HG02571 (cell line): Measurements from ENCODE around the gene KANK3.
"Not testable (repeated sequence)": the region's sequence is repeated elsewhere in the genome, so short reads cannot be mapped to it uniquely, and the experiment has no call there.

Source experiments
- ATAC-seq: cut with Tn5 transposase; IDR thresholded peaks from one replicate; pipeline ENCODE4 v1.9.1; 2021; ENCODE audit warnings: mild to moderate bottlenecking, moderate library complexity; ENCODE audit not compliant: unreplicated experiment

Gene KANK3

DNA sequence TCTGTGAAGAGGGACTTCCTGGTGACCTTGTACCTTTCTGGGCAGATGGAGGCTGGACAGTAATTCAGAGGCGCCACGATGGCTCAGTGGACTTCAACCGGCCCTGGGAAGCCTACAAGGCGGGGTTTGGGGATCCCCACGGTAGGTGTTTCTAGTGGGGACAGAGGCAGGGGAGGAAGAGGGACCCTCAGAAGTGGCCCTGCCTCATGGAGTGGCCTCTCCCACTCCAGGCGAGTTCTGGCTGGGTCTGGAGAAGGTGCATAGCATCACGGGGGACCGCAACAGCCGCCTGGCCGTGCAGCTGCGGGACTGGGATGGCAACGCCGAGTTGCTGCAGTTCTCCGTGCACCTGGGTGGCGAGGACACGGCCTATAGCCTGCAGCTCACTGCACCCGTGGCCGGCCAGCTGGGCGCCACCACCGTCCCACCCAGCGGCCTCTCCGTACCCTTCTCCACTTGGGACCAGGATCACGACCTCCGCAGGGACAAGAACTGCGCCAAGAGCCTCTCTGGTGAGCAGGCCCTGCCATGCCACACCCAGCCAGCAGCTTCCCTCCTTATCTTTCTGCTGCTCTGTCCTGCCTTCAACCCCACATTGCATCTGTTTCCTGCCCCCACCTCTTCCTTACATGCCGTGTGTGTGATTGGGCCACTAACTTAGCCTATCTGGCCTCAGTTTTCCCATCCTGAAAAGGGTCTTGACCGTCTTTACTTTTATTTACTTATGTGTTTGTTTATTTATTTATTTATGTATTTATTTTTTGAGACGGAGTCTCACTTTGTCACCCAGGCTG is 28.1 kb upstream of the KANK3 start:
- ATAC-seq: no peak

GRCh38 chr19:8370176-8371010 is 27.3 kb upstream of the KANK3 start:
- no peak for ATAC-seq

GRCh38 chr19:8367327-8368001 is 24.4 kb upstream of the KANK3 start:
- ATAC-seq: no peak

GRCh38 chr19:8366961-8367326 is 23.9 kb upstream of the KANK3 start:
- no peak for ATAC-seq

- ATAC-seq: no peak
These were observed 23.1 kb upstream of the KANK3 start for GRCh38 chr19:8366121-8366581.

DNA sequence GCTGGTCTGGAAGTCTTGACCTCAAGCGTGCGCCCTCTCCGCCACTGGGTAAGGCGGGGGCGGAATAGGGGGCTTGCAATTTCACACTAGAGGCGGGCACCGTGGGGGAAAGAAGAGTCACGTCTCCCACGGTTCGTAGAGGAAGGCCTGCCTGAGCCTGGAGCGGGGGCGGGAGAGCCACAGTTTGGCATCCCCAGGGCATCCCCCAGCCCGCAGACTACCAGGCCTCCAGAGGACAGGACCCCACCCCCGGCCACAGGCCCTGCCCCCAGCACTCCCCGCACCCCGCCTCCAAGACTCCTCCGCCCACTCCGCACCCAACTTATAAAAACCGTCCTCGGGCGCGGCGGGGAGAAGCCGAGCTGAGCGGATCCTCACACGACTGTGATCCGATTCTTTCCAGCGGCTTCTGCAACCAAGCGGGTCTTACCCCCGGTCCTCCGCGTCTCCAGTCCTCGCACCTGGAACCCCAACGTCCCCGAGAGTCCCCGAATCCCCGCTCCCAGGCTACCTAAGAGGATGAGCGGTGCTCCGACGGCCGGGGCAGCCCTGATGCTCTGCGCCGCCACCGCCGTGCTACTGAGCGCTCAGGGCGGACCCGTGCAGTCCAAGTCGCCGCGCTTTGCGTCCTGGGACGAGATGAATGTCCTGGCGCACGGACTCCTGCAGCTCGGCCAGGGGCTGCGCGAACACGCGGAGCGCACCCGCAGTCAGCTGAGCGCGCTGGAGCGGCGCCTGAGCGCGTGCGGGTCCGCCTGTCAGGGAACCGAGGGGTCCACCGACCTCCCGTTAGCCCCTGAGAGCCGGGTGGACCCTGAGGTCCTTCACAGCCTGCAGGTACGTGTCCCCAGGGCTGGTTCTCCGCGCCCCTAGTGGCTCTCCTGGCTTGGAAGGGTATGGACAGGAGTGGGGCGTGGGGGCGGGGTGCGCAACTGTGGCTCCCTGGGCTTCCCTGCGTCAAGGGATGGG is 21.0 kb upstream of the KANK3 start, which contains the start of gene ANGPTL4:
Gene ANGPTL4, plus strand, starts transcription at position 353 of the 969 bp plus-strand sequence. Its CDS starts 167 bp downstream, at position 520.
- ATAC-seq: no peak

DNA sequence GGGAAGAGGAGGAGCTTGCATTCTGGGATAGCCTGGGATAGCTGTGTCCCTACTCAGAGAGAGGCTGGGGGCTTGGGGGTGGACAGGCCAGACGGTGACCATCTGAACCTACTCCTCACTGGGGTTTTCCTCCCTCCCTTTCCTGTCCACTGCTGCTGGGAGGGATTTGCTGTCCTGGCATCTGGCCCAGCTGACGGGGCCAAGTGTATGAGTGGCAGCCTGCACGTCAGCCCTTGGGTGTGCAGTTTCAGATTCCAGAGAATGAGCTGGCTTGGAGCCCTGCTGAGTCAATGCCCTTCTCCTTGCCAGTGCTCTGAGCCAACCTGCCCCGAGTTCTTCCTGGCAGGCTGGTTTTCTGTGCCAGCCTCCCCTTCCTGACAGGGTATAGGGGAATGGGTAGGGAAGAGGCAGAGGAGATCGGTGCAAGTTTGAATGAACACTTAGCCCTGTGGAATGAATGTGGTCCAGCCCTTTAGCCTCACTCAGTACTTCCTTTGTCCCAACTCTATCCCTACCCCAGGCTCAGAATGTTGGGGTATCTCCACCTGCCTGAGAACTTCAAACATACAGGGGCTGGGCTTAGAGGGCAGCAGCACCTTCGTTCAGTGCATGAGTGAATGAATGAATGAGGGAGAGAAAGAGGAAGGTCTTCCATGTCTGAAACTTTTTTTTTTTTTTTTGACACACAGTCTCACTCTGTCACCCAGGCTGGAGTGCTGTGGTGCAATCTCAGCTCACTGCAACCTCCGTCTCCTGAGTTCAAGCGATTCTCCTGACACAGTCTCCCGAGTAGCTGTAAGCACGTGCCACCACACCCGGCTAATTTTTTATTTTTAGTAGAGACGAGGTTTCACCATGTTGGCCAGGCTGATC is 19.1 kb upstream of the KANK3 start:
- no peak for ATAC-seq

DNA sequence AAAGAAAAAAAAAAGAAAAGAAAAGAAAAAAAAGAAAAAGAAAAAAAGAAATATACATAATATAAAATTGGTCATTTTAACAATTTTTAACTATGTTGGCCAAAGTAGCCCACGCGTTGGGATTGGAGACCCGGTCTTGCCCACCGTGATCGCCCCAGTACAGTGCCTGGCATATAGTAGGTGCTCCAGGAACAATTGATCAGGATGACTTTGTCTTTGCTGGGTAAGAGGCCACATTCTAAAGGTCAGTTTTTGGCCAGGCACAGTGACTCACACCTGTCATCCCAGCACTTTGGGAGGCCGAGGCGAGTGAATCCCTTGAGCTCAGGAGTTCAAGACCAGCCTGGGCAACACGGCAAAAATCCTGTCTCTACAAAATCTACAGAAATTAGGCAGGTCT is 17.1 kb upstream of the KANK3 start:
- no peak for ATAC-seq

DNA sequence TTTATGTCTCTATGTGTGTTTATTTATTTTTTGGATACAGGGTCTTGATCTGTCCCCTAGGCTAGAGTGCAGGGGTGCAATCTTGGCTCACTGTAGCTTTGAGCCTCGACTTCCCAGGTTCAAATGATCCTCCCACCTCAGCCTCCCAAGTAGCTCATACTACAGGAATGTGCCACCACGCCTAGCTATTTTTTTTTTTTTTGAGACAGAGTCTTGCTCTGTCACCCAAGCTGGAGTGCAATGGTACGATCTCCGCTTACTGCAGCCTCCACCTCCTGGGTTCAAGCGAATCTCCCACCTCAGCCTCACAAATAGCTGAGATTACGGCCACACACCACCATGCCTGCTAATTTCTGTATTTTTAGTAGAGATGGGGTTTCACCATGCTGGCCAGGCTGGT is 15.9 kb upstream of the KANK3 start:
- ATAC-seq: no peak

DNA sequence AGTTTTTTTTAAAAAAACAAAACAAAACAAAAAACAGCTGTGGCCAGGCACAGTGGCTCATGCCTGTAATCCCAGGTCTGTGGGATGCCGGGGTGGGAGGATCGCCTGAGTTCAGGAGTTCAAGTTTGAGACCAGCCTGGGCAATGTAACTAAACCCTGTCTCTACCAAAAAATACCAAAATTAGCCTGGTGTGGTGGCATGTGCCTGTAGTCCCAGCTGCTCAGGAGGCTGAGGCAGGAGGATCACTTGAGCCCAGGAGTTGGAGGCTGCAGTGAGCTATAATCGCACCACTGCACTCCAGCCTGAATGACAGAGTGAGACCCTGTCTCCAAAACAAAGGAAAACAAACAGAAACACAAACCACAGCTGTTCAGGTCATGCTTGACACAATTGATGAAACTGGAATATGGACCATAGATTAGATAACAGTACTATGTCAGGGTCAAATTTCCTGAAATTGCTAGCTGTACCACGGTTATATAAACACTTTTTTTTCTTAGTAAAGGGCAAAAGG is 14.0 kb upstream of the KANK3 start:
- ATAC-seq: no peak

DNA sequence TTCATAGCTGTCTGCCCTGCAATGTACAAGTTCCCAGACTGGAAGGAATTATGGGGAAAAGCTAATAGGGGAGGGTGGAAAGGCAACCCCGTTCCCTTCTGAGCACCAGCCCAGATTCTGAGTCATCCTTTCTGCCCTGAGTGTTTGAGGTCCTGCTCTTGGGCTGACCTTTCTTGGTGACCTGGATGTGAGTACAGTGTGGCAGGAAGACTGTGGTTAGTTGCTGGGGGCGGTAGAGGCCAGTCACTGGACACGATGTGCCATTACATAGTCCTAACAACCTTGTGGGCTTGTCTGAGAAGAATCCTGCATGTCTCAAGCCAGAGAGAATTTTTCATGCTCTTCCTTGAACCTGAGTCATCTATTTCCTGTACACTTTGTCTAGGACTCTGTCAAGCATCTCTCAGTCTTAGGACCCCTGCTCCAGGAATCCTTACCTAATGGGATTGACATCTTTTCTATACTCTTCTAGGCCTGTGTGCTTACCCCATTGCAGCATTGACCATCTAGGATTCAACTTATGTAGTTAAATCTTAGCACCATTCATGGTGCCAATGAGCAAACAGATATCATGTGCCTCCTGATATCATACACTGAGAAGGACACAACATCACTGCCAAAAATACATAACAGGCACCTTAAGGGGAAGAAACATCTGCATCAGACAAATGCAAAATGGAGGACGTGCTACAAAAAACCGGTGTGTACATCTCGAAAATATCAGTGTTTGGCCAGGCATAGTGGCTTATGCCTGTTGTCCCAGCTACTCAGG is 12.8 kb upstream of the KANK3 start:
- no peak for ATAC-seq

DNA sequence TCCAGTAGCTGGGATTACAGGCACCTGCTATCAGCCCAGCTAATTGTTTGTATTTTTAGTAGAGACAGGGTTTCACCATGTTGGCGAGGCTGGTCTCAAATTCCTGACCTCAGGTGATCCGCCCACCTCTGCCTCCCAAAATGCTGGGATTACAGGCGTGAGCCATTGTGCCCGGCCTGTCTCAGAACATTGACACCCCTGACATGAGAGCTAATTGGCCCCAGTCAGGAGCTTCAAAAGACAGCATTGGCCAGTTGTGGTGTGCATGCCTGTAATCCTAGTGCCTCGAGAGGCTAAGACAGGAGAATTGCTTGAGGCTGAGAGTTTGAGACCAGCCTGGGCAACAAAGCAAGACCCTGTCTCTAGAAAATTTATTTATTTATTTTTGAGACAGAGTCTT is 9.8 kb upstream of the KANK3 start:
- not testable (repeated sequence) for ATAC-seq

DNA sequence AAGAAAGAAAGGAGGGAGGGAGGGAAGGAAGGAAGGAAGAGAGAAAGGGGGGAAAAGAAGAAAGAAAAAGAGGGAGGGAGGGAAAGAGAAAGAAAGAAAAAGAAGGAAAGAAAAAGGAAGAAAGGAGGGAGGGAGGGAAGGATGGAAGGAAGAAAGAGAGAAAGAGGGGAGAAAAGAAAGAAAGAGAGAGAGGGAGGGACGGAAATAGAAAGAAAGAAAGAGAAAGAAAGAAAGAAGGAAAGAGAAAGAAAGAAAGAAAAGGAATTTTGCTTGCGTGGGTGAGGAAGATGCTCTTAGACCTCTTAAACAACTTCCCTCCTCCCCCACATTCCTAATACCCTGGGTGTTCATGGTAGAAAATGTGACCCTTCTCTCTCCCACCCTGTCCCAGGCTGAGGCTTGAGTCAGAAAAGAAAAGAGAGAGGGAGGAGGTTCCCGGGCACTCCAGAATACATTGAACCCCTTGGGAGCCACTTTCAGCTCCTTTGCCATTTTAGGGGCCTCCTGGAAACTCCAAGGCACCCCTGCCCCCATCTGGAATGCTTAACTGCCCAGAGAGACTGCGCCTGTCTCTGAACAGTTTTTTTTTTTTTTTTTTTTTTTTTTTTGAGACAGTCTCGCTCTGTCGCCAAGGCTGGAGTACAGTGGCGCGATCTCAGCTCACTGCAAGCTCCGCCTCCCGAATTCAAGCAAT is 9.2 kb upstream of the KANK3 start:
- ATAC-seq: no peak

GRCh38 chr19:8349629-8350372 is 6.7 kb upstream of the KANK3 start:
- ATAC-seq: not testable (repeated sequence)

GRCh38 chr19:8343483-8343844 is 402 bp upstream of the KANK3 start:
- ATAC-seq: no peak

- no peak for ATAC-seq
These were observed 762 bp downstream of the KANK3 start for GRCh38 chr19:8342316-8342683.

- not testable (repeated sequence) for ATAC-seq
These were observed 1.6 kb downstream of the KANK3 start for GRCh38 chr19:8341504-8341903.
